WTC11 (cell line): ENCODE data around the gene HCFC1.

Source experiments
- CTCF ChIP-seq: fragments of 200-600 bp; IDR thresholded peaks from 2 replicates; pipeline ENCODE4 v1.8.0; 2022; ENCODE audit warnings: antibody characterized with exemption
- E2F4 ChIP-seq: sonication (generic); formaldehyde crosslinking; IDR thresholded peaks from 2 replicates; pipeline ENCODE4 v1.8.1; 2022; ENCODE audit warnings: low read depth, mild to moderate bottlenecking, moderate library complexity, missing genetic modification reagents, borderline replicate concordance
- FOXJ3 ChIP-seq: sonication (generic); formaldehyde crosslinking; IDR thresholded peaks from 2 replicates; pipeline ENCODE4 v1.9.0; 2021; ENCODE audit warnings: missing genetic modification reagents, mild to moderate bottlenecking, borderline replicate concordance
- FOXK1 ChIP-seq: sonication (generic); formaldehyde crosslinking; IDR thresholded peaks from 2 replicates; pipeline ENCODE4 v1.8.0; 2022; ENCODE audit warnings: mild to moderate bottlenecking, moderate library complexity, missing genetic modification reagents
- HMGXB4 ChIP-seq: sonication (generic); formaldehyde crosslinking; IDR thresholded peaks from 2 replicates; pipeline ENCODE4 v1.8.1; 2023; ENCODE audit warnings: mild to moderate bottlenecking, moderate library complexity, missing genetic modification reagents
- JUN ChIP-seq: sonication (generic); formaldehyde crosslinking; IDR thresholded peaks from 2 replicates; pipeline ENCODE4 v1.8.0; 2023; ENCODE audit warnings: mild to moderate bottlenecking, missing genetic modification reagents
- MAX ChIP-seq: sonication (generic); formaldehyde crosslinking; IDR thresholded peaks from 2 replicates; pipeline ENCODE4 v1.8.0; 2022; ENCODE audit warnings: mild to moderate bottlenecking, missing genetic modification reagents
- NFYB ChIP-seq: sonication (generic); formaldehyde crosslinking; conservative IDR thresholded peaks from 2 replicates; pipeline ENCODE4 v1.8.0; 2022; ENCODE audit warnings: low read depth, missing genetic modification reagents
- SP1 ChIP-seq: sonication (generic); formaldehyde crosslinking; conservative IDR thresholded peaks from 2 replicates; pipeline ENCODE4 v1.8.1; 2022; ENCODE audit warnings: missing genetic modification reagents
- TEAD1 ChIP-seq: sonication (generic); formaldehyde crosslinking; IDR thresholded peaks from 2 replicates; pipeline ENCODE4 v1.8.0; 2022; ENCODE audit warnings: mild to moderate bottlenecking, missing genetic modification reagents
- USF2 ChIP-seq: sonication (generic); formaldehyde crosslinking; IDR thresholded peaks from 2 replicates; pipeline ENCODE4 v1.8.1; 2023; ENCODE audit warnings: mild to moderate bottlenecking, missing genetic modification reagents, moderate library complexity
- ZBTB43 ChIP-seq: sonication (generic); formaldehyde crosslinking; IDR thresholded peaks from 2 replicates; pipeline ENCODE4 v1.8.1; 2023; ENCODE audit warnings: mild to moderate bottlenecking, missing genetic modification reagents

- TF ChIP-seq CTCF (no peak), FOXK1 (CRISPR knock-in tag) (no peak), USF2 (CRISPR knock-in tag) (no peak), ZBTB43 (CRISPR knock-in tag) (no peak), FOXJ3 (no peak), MAX (CRISPR knock-in tag) (no peak), E2F4 (CRISPR knock-in tag) (no peak), TEAD1 (no peak), SP1 (CRISPR knock-in tag) (no peak), HMGXB4 (CRISPR knock-in tag) (no peak), JUN (CRISPR knock-in tag) (no peak), NFYB (CRISPR knock-in tag) (no peak)
Observed at GRCh38 chrX:154014429-154015380, 43.1 kb upstream of the HCFC1 start.
